ENCODE results near the gene SPATA9.

DNA sequence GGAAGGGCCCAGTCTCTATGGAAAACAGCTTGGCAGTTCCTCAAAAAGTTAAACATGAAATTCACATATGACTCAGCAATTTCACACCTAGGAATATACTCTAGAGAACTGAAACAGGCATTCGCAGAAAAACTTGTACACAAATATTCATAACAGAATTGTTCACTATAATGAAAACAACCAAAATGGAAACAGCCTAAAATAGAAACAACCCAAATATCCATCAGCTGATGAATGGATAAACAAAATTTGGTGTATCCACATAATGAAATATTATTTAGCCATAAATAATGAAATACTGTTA, 67.7 kb downstream of the SPATA9 start:
- TF ChIP-seq, protein P1, sequence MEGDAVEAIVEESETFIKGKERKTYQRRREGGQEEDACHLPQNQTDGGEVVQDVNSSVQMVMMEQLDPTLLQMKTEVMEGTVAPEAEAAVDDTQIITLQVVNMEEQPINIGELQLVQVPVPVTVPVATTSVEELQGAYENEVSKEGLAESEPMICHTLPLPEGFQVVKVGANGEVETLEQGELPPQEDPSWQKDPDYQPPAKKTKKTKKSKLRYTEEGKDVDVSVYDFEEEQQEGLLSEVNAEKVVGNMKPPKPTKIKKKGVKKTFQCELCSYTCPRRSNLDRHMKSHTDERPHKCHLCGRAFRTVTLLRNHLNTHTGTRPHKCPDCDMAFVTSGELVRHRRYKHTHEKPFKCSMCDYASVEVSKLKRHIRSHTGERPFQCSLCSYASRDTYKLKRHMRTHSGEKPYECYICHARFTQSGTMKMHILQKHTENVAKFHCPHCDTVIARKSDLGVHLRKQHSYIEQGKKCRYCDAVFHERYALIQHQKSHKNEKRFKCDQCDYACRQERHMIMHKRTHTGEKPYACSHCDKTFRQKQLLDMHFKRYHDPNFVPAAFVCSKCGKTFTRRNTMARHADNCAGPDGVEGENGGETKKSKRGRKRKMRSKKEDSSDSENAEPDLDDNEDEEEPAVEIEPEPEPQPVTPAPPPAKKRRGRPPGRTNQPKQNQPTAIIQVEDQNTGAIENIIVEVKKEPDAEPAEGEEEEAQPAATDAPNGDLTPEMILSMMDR (IDR thresholded peaks at IDR 0.05), result no peak
- TF ChIP-seq EP300 (IDR thresholded peaks at IDR 0.05) (no peak), POLR2AphosphoS5 (IDR thresholded peaks at IDR 0.05) (no peak), POLR2A (IDR thresholded peaks at IDR 0.05) (no peak)

Data from upper lobe of left lung (tissue), 4 donors.